Activated CD8-positive, alpha-beta T cell treated with anti-CD3 and anti-CD28 coated beads for 36 hours (primary cell): ENCODE data around the gene FAM240A. TPM values are rescaled to one million over a fixed set of nuclear protein-coding genes. Genes with fewer than 3 reads are reported as not detected.

ENCODE experiments used
- ATAC-seq: fragments of 200-7000 bp; cut with Tn5 transposase; one replicate; pipeline ENCODE4 v1.10.0; 2021; ENCODE audit warnings: mild to moderate bottlenecking, moderate library complexity
- CTCF ChIA-PET: fragments of 350-600 bp; sonication (Branson Sonifier 250); formaldehyde crosslinking; loops from one replicate; lab custom pipeline; 2021; ENCODE audit warnings: antibody characterized with exemption; lab: Charles Lee
- POLR2A ChIA-PET: fragments of 350-600 bp; sonication (Branson Sonifier 250); formaldehyde crosslinking; loops from one replicate; lab custom pipeline; 2021; ENCODE audit warnings: antibody characterized with exemption; lab: Charles Lee
- DNase-seq: peaks from one replicate; pipeline ENCODE4 v3.0.0-alpha.2; 2020
- H3K27ac Mint-ChIP-seq: one replicate; pipeline ENCODE4 v1.8.0; 2021; ENCODE audit warnings: mild to moderate bottlenecking, mixed read lengths
- H3K27me3 Mint-ChIP-seq: one replicate; pipeline ENCODE4 v1.8.0; 2021; ENCODE audit warnings: mixed read lengths
- H3K36me3 Mint-ChIP-seq: one replicate; pipeline ENCODE4 v1.8.0; 2021; ENCODE audit warnings: low read depth, mixed read lengths
- H3K4me1 Mint-ChIP-seq: one replicate; pipeline ENCODE4 v1.8.0; 2021; ENCODE audit warnings: low read depth, mixed read lengths
- H3K4me3 Mint-ChIP-seq: one replicate; pipeline ENCODE4 v1.8.0; 2021; ENCODE audit warnings: mild to moderate bottlenecking, moderate library complexity, mixed read lengths
- H3K9me3 Mint-ChIP-seq: one replicate; pipeline ENCODE4 v1.8.0; 2021; ENCODE audit warnings: mixed read lengths
- CTCF ChIP-seq: fragments of 200-600 bp; IDR thresholded peaks from one replicate; pipeline ENCODE4 v1.8.0; 2022; ENCODE audit warnings: antibody characterized with exemption, mild to moderate bottlenecking
- intact Hi-C: fragments of 100-400 bp; cut with micrococcal nuclease; formaldehyde crosslinking; loops from one replicate; pipeline ENCODE4 v1.10.0; 2022
- total RNA-seq, 2 experiments: library from RNA; stranded (reverse); gene quantifications; one replicate each; pipeline ENCODE4 v1.2.3, GENCODE V29; 2021

The FAM240A gene
- total RNA-seq, 2 experiments from 2014 or later, result not detected

GRCh38 chr3:46640927-46641326 is 28.6 kb downstream of the FAM240A start:
- Mint-ChIP-seq H3K27me3 (peaks cover 9% of the 10 kb centered on the region), H3K4me3 (no peak overlapping the region), H3K9me3 (peaks cover 14% of the 10 kb centered on the region), H3K36me3 (no peaks in the 10 kb centered on the region), H3K27ac (no peak overlapping the region), H3K4me1 (no peaks in the 10 kb centered on the region)
- ChIA-PET CTCF (interaction anchor here (2.7 to 4.4 kb wide), 2 partner anchors 11 to 152 kb away, joined by 13 to 21 read pairs; no protein-coding TSS in a partner anchor), POLR2A (interaction anchor here (0.6 to 1.7 kb wide), 2 partner anchors 9 to 153 kb away, joined by 4 to 5 read pairs; no protein-coding TSS in a partner anchor)
- ATAC-seq (no peak), DNase-seq (no peak)
- intact Hi-C loops, result no loop called here
- no peak for TF ChIP-seq CTCF

GRCh38 chr3:46642971-46643370 is 30.6 kb downstream of the FAM240A start:
- no peak overlapping the region for H3K4me3 Mint-ChIP-seq
- H3K4me1 Mint-ChIP-seq, result no peaks in the 10 kb centered on the region
- ChIA-PET POLR2A (no interaction called here), CTCF (interaction anchor here (2.7 kb wide), 1 partner anchor 154 kb away, joined by 13 read pairs; no protein-coding TSS in a partner anchor)
- no peak overlapping the region for H3K27ac Mint-ChIP-seq
- peaks cover 14% of the 10 kb centered on the region for H3K9me3 Mint-ChIP-seq
- intact Hi-C loops, result no loop called here
- no peaks in the 10 kb centered on the region for H3K36me3 Mint-ChIP-seq
- H3K27me3 Mint-ChIP-seq, result peaks cover 13% of the 10 kb centered on the region
- TF ChIP-seq CTCF, result no peak
- ATAC-seq, result no peak
- DNase-seq, result no peak

GRCh38 chr3:46643701-46644100 is 31.4 kb downstream of the FAM240A start:
- no peaks in the 10 kb centered on the region for H3K4me1 Mint-ChIP-seq
- ATAC-seq (no peak), DNase-seq (no peak)
- no peak for TF ChIP-seq CTCF
- H3K27ac Mint-ChIP-seq, result no peak overlapping the region
- no peak overlapping the region for H3K4me3 Mint-ChIP-seq
- ChIA-PET POLR2A (no interaction called here), CTCF (interaction anchor here (1.0 to 2.2 kb wide), 2 partner anchors 14 to 154 kb away, joined by 3 to 8 read pairs; no protein-coding TSS in a partner anchor)
- H3K36me3 Mint-ChIP-seq, result no peaks in the 10 kb centered on the region
- H3K9me3 Mint-ChIP-seq, result peaks cover 14% of the 10 kb centered on the region
- intact Hi-C loops, result no loop called here
- peaks cover 13% of the 10 kb centered on the region for H3K27me3 Mint-ChIP-seq

- intact Hi-C loops, result no loop called here
- H3K36me3 Mint-ChIP-seq, result no peaks in the 10 kb centered on the region
- no peak for TF ChIP-seq CTCF
- H3K27ac Mint-ChIP-seq, result no peak overlapping the region
- no peaks in the 10 kb centered on the region for H3K9me3 Mint-ChIP-seq
- H3K4me1 Mint-ChIP-seq, result no peaks in the 10 kb centered on the region
- no peak for ATAC-seq
- ChIA-PET POLR2A (no interaction called here), CTCF (no interaction called here)
- H3K27me3 Mint-ChIP-seq, result peaks cover 19% of the 10 kb centered on the region
- no peak overlapping the region for H3K4me3 Mint-ChIP-seq
- no peak for DNase-seq
These were observed 34.4 kb downstream of the FAM240A start for GRCh38 chr3:46646700-46647099.

- DNase-seq (no peak), ATAC-seq (no peak)
- ChIA-PET CTCF (no interaction called here), POLR2A (no interaction called here)
- intact Hi-C loops, result no loop called here
- Mint-ChIP-seq H3K36me3 (no peaks in the 10 kb centered on the region), H3K9me3 (peaks cover 6% of the 10 kb centered on the region), H3K4me1 (no peaks in the 10 kb centered on the region), H3K27ac (no peak overlapping the region), H3K27me3 (peaks cover 19% of the 10 kb centered on the region), H3K4me3 (no peak overlapping the region)
- no peak for TF ChIP-seq CTCF
These were observed 35.8 kb downstream of the FAM240A start for GRCh38 chr3:46648096-46648495.
